Measurements from ENCODE around the gene CLDND1. TPM values are rescaled to one million over a fixed set of nuclear protein-coding genes. Genes with fewer than 3 reads are reported as not detected.

Gene CLDND1
- total RNA-seq, 1 donor from 2014 or later: 328 TPM

DNA sequence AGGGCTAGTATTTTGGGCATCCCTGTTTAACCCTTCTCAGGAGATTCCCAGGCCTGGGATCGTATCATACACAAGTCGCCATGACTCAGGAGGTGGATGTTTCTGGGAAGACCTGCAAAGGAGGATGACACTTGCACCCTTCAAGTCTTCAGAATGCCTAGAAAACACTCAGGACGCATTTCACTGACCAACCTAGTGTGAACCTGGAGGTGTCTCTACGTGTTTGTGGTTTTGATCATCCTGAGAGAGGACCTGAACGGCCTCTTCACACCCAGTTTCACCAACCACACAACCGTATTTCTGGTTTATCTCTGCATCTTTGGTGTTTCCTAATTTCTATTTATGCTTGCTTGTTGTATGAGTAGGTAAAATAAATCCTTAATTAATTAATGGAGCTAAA lies 2.8 kb upstream of the CLDND1 start:
- Mint-ChIP-seq H3K27ac (peak overlapping the region; percentile 61), H3K9me3 (no peaks in the 10 kb centered on the region), H3K27me3 (ENCODE audit: insufficient read depth) (no peaks in the 10 kb centered on the region), H3K4me3 (peak overlapping the region; percentile 53), H3K36me3 (ENCODE audit: low read depth) (peaks cover 27% of the 10 kb centered on the region), H3K4me1 (ENCODE audit: low read depth) (peaks cover 71% of the 10 kb centered on the region)
- DNase-seq (ENCODE audit: low spot score): no peak
- intact Hi-C loops (cut with micrococcal nuclease): loop anchor here (10.0 kb wide), 1 partner anchor 701 kb away; the partner anchor contains the start of gene CRYBG3

DNA sequence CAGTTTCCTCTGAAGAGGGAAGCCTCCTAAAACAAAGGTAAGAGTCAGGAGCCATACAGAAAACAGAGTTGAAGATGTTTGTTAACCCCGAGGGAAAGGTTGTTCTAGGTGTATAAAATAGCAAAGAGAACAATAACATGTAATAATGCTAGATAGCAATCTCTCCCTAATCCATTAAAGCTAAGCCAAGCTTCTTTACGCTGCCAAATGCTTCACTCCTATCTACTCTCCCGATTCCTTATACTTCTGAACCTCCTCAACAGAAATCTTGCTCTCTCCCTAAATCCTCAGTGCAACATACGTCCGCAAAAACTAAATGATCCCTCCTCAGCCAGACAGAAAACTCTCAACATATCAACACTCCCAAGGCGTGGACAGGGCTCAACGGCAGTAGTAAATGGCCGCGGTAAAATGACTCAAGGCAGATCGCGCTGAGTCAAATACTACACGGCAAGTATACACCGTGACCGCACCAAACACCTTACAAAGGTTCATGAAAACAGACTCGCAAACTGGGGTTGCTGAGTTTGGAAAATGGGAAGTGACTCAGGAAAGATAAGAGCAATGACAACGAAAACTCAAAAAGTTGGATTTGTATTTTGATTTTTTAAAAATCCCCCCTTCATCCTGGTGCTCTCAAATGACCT lies 682 bp downstream of the CLDND1 start:
- Mint-ChIP-seq H3K36me3 (ENCODE audit: low read depth) (peaks cover 52% of the 10 kb centered on the region), H3K4me3 (peak overlapping the region; percentile 97), H3K27me3 (ENCODE audit: insufficient read depth) (no peaks in the 10 kb centered on the region), H3K4me1 (ENCODE audit: low read depth) (peaks cover 77% of the 10 kb centered on the region), H3K9me3 (no peaks in the 10 kb centered on the region), H3K27ac (peak overlapping the region; percentile 95)
- DNase-seq (ENCODE audit: low spot score): peak; percentile 53
- intact Hi-C loops (cut with micrococcal nuclease): loop anchor here (1.0 to 10.0 kb wide), 13 partner anchors 9 to 1739 kb away; partner anchors contain the start of genes CMSS1, CPOX, CRYBG3 and DCBLD2

DNA sequence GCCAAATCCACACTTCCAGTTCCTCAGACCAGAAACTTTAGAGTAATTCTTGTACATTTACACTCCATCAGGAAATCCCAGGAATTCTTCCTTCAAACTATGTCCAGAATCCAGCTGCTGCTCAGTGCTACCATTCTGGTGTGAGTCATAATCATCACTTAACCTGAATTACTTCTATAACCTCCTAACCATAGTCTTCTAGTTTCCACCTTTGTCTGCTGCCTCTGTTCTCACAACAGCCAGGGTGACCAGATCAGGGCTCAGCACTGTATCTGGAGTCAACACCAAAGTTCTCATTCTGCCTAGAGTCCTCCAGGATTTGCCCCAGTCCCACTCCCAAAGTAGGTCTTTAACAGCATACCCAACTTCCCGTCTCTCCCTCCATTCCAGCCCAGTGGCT lies 3.4 kb downstream of the CLDND1 start:
- H3K9me3 Mint-ChIP-seq: no peaks in the 10 kb centered on the region
- peak overlapping the region; percentile 64 for H3K27ac Mint-ChIP-seq
- no peak for DNase-seq (ENCODE audit: low spot score)
- intact Hi-C loops (cut with micrococcal nuclease): no loop called here
- no peaks in the 10 kb centered on the region for H3K27me3 Mint-ChIP-seq (ENCODE audit: insufficient read depth)
- peaks cover 83% of the 10 kb centered on the region for H3K4me1 Mint-ChIP-seq (ENCODE audit: low read depth)
- H3K36me3 Mint-ChIP-seq (ENCODE audit: low read depth): peaks cover 66% of the 10 kb centered on the region
- peak overlapping the region; percentile 97 for H3K4me3 Mint-ChIP-seq

GRCh38 chr3:98518816-98519215 lies 3.9 kb downstream of the CLDND1 start:
- intact Hi-C loops (cut with micrococcal nuclease): no loop called here

GRCh38 chr3:98514948-98515347 lies 7.8 kb downstream of the CLDND1 start:
- intact Hi-C loops (cut with micrococcal nuclease): no loop called here
- Mint-ChIP-seq H3K27ac (peak overlapping the region; percentile 59), H3K9me3 (no peaks in the 10 kb centered on the region), H3K27me3 (ENCODE audit: insufficient read depth) (no peaks in the 10 kb centered on the region), H3K4me1 (ENCODE audit: low read depth) (peaks cover 71% of the 10 kb centered on the region), H3K4me3 (no peak overlapping the region), H3K36me3 (ENCODE audit: low read depth) (peaks cover 78% of the 10 kb centered on the region)
- DNase-seq (ENCODE audit: low spot score): no peak

More at GRCh38 chr3:98518816-98519215, 3.9 kb downstream of the CLDND1 start:
- no peaks in the 10 kb centered on the region for H3K9me3 Mint-ChIP-seq
- peaks cover 67% of the 10 kb centered on the region for H3K36me3 Mint-ChIP-seq (ENCODE audit: low read depth)
- H3K4me1 Mint-ChIP-seq (ENCODE audit: low read depth): peaks cover 81% of the 10 kb centered on the region
- H3K27me3 Mint-ChIP-seq (ENCODE audit: insufficient read depth): no peaks in the 10 kb centered on the region
- no peak for DNase-seq (ENCODE audit: low spot score)
- peak overlapping the region; percentile 64 for H3K27ac Mint-ChIP-seq
- H3K4me3 Mint-ChIP-seq: peak overlapping the region; percentile 97

GRCh38 chr3:98513736-98514135 lies 9.0 kb downstream of the CLDND1 start:
- intact Hi-C loops (cut with micrococcal nuclease): loop anchor here (1.0 kb wide), 1 partner anchor 9 kb away; the partner anchor contains the start of gene CLDND1
- peaks cover 68% of the 10 kb centered on the region for H3K4me1 Mint-ChIP-seq (ENCODE audit: low read depth)
- H3K27me3 Mint-ChIP-seq (ENCODE audit: insufficient read depth): no peaks in the 10 kb centered on the region
- peaks cover 75% of the 10 kb centered on the region for H3K36me3 Mint-ChIP-seq (ENCODE audit: low read depth)
- no peak overlapping the region for H3K4me3 Mint-ChIP-seq
- H3K27ac Mint-ChIP-seq: peak overlapping the region; percentile 26
- DNase-seq (ENCODE audit: low spot score): no peak
- H3K9me3 Mint-ChIP-seq: no peaks in the 10 kb centered on the region

GRCh38 chr3:98513091-98513511 lies 9.6 kb downstream of the CLDND1 start:
- Mint-ChIP-seq H3K4me1 (ENCODE audit: low read depth) (peaks cover 68% of the 10 kb centered on the region), H3K27ac (no peak overlapping the region), H3K4me3 (no peak overlapping the region), H3K9me3 (no peaks in the 10 kb centered on the region), H3K36me3 (ENCODE audit: low read depth) (peaks cover 75% of the 10 kb centered on the region), H3K27me3 (ENCODE audit: insufficient read depth) (no peaks in the 10 kb centered on the region)
- no peak for DNase-seq (ENCODE audit: low spot score)
- intact Hi-C loops (cut with micrococcal nuclease): loop anchor here (1.0 kb wide), 1 partner anchor 9 kb away; the partner anchor contains the start of gene CLDND1

GRCh38 chr3:98512576-98512975 lies 10.1 kb downstream of the CLDND1 start:
- Mint-ChIP-seq H3K4me3 (no peak overlapping the region), H3K4me1 (ENCODE audit: low read depth) (peaks cover 65% of the 10 kb centered on the region)

DNA sequence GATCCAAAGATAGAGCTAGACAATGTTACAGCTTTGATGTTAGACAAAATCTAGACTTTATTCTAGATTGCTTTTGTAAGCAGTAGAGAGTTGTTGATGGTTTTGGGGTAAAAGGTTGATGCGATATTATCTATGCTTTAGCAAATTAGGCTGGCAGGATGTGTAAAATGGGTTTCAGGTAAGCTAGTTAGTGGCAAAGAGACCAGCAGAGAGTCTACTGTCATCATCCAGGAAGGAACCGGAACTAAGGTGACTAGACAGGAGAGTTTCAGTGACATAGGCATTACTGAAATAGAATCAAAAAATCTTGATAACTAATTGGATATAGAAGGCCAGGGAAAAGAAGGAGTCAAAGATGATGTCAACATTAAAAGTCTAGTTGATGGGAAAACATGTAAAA lies 14.1 kb downstream of the CLDND1 start:
- Mint-ChIP-seq H3K36me3 (ENCODE audit: low read depth) (peaks cover 60% of the 10 kb centered on the region), H3K4me1 (ENCODE audit: low read depth) (peaks cover 31% of the 10 kb centered on the region), H3K9me3 (no peaks in the 10 kb centered on the region), H3K27ac (no peak overlapping the region), H3K27me3 (ENCODE audit: insufficient read depth) (no peaks in the 10 kb centered on the region), H3K4me3 (no peak overlapping the region)
- intact Hi-C loops (cut with micrococcal nuclease): no loop called here
- no peak for DNase-seq (ENCODE audit: low spot score)

More at GRCh38 chr3:98512576-98512975, 10.1 kb downstream of the CLDND1 start:
- Mint-ChIP-seq H3K27me3 (ENCODE audit: insufficient read depth) (no peaks in the 10 kb centered on the region), H3K27ac (no peak overlapping the region), H3K9me3 (no peaks in the 10 kb centered on the region), H3K36me3 (ENCODE audit: low read depth) (peaks cover 74% of the 10 kb centered on the region)
- DNase-seq (ENCODE audit: low spot score): no peak
- intact Hi-C loops (cut with micrococcal nuclease): no loop called here

DNA sequence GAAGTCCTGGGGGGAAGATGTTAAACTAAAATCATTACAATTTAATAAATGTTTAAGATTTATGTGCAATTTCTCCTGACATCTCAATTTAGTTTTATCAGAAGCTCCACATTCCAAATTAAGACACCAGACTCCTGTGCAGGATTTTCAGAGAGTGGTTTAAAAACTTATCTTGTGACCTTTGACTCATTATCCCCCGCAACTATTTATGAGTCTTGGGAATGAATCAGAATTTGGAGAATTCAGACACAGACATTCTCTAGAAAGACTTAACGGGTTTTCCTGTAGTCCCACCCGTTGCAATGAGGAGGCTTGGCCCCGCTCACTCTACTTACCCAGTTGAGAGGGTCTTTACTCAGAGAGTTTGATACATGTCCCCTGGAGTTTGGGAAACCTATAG lies 18.2 kb downstream of the CLDND1 start:
- Mint-ChIP-seq H3K9me3 (peaks cover 4% of the 10 kb centered on the region), H3K36me3 (ENCODE audit: low read depth) (peaks cover 37% of the 10 kb centered on the region), H3K27me3 (ENCODE audit: insufficient read depth) (no peaks in the 10 kb centered on the region), H3K4me3 (no peak overlapping the region), H3K27ac (no peak overlapping the region), H3K4me1 (ENCODE audit: low read depth) (peaks cover 14% of the 10 kb centered on the region)
- no peak for DNase-seq (ENCODE audit: low spot score)
- intact Hi-C loops (cut with micrococcal nuclease): no loop called here

DNA sequence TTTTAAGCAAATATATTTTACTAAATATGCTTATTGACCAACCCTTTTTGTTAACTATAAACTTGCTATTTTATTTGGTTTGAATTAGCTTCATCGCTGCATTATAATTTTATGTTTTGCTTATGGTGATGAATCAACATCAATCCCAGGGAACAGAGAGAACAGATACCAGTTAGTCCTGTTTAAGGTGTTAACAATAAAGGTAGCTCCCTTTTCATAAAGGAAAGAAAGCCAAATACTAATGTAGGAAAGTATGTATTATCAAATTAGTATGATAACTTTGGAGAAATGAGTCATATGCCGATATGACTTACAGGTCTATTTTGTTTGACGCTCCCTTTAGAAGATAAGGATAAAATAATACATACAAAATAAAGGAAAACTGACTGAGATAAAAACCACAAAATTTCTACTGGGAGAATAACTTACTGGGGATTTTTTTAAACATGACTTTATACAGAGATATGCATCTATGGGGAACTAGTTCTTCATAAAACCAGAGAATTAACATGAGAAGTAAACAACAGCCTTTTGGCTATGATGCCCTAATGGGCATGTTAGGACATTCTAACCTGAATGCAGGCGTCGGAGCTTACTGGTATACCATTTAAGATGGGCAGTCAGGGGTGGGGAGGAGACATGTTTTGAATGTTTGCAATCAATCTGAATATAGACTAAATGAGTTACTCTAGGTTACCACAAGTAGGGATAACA lies 20.7 kb downstream of the CLDND1 start:
- peaks cover 22% of the 10 kb centered on the region for H3K36me3 Mint-ChIP-seq (ENCODE audit: low read depth)
- H3K9me3 Mint-ChIP-seq: peaks cover 4% of the 10 kb centered on the region
- no peak for DNase-seq (ENCODE audit: low spot score)
- no peak overlapping the region for H3K4me3 Mint-ChIP-seq
- no peaks in the 10 kb centered on the region for H3K27me3 Mint-ChIP-seq (ENCODE audit: insufficient read depth)
- no peak overlapping the region for H3K27ac Mint-ChIP-seq
- H3K4me1 Mint-ChIP-seq (ENCODE audit: low read depth): no peaks in the 10 kb centered on the region
- intact Hi-C loops (cut with micrococcal nuclease): no loop called here

GRCh38 chr3:98501270-98501669 lies 21.4 kb downstream of the CLDND1 start:
- no peak overlapping the region for H3K27ac Mint-ChIP-seq

DNA sequence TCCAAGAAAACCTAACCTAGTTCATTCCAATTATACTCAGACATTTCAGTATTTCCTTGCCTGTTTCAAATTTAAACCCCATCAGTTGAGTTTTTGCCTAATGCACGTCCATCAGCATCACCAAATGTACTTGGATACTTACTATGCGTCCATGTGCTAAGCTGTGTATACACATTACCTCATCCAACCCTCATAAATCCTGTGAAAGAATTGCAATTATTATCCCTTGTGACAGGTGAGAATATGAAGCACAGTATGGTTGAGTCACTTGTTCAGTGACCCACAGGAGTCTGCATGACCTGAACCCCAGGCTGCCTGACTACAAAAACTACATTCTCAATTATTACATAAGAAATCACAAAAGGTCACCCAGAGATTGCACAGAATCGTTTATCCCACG lies 22.7 kb downstream of the CLDND1 start:
- no peak overlapping the region for H3K27ac Mint-ChIP-seq
- H3K4me1 Mint-ChIP-seq (ENCODE audit: low read depth): no peaks in the 10 kb centered on the region
- DNase-seq (ENCODE audit: low spot score): no peak
- intact Hi-C loops (cut with micrococcal nuclease): no loop called here
- H3K4me3 Mint-ChIP-seq: no peak overlapping the region
- H3K36me3 Mint-ChIP-seq (ENCODE audit: low read depth): peaks cover 13% of the 10 kb centered on the region
- peaks cover 1% of the 10 kb centered on the region for H3K27me3 Mint-ChIP-seq (ENCODE audit: insufficient read depth)
- peaks cover 4% of the 10 kb centered on the region for H3K9me3 Mint-ChIP-seq

More at GRCh38 chr3:98501270-98501669, 21.4 kb downstream of the CLDND1 start:
- intact Hi-C loops (cut with micrococcal nuclease): no loop called here
- no peak overlapping the region for H3K4me3 Mint-ChIP-seq
- peaks cover 16% of the 10 kb centered on the region for H3K36me3 Mint-ChIP-seq (ENCODE audit: low read depth)
- no peaks in the 10 kb centered on the region for H3K4me1 Mint-ChIP-seq (ENCODE audit: low read depth)
- peaks cover 4% of the 10 kb centered on the region for H3K9me3 Mint-ChIP-seq
- H3K27me3 Mint-ChIP-seq (ENCODE audit: insufficient read depth): no peaks in the 10 kb centered on the region
- no peak for DNase-seq (ENCODE audit: low spot score)
